HG02840 (cell line): Measurements from ENCODE around the gene ITGA8.

ENCODE experiments used
- ATAC-seq: cut with Tn5 transposase; IDR thresholded peaks from one replicate; pipeline ENCODE4 v1.9.1; 2021; ENCODE audit warnings: mild to moderate bottlenecking, moderate library complexity, moderate number of reproducible peaks; ENCODE audit not compliant: unreplicated experiment, low FRiP score

ITGA8 gene

DNA sequence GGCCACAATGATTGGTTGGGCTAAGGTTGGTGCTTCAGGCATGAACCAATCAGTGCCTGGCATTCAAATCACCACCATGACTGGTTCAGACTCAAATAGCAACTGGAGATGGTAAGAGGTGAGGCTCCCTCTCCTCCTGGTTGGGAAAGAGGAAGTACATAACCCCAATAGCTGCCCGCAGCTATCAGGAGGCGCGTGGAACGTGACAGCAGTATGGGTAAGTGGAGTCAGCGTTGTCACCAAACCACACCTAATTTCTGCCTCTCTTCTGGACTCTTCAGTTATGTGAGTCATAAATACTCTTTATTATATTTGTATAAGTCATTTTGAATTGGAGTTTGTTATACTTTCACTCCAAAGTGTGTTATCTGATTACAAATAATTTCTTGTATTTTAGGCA lies 17.9 kb upstream of the ITGA8 start:
- ATAC-seq = no peak

- no peak for ATAC-seq
Observed at GRCh38 chr10:15735763-15736162, 16.0 kb upstream of the ITGA8 start.

DNA sequence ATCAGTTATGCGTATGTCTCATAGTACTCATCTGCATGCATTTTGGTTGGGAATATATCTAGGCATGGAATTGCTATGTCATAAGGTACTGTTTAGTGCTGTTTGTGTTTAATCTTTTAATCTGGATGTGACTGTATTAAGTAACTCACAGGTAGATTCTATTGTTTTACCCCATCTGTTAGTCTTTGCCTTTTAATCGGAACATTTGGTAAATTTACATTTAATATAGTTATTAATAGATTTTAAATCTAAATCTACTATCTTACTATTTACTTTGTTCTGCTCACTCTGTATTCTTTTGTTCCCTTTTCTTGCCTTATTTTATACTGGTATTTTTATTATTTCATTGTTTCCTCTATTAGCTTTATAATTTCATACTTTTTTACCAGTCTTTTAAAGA lies 10.6 kb upstream of the ITGA8 start:
- ATAC-seq = no peak

DNA sequence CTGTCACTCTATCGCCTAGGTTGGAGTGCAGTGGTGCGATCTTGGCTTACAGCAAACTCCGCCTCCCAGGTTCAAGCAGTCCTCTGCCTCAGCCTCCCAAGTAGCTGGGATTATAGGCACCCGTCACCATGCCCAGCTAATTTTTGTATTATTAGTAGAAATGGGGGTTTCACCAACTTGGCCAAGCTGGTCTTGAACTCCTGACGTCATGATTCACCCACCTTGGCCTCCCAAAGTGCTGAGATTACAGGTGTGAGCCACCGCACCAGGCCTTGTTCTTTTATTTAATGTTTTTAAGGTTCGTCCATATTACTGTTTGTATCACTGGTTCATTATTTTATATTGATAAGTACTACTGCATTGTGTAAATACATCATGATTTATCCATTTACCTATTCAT lies 10.2 kb upstream of the ITGA8 start:
- ATAC-seq = no peak

- no peak for ATAC-seq
Observed at GRCh38 chr10:15726042-15726441, 6.3 kb upstream of the ITGA8 start.

DNA sequence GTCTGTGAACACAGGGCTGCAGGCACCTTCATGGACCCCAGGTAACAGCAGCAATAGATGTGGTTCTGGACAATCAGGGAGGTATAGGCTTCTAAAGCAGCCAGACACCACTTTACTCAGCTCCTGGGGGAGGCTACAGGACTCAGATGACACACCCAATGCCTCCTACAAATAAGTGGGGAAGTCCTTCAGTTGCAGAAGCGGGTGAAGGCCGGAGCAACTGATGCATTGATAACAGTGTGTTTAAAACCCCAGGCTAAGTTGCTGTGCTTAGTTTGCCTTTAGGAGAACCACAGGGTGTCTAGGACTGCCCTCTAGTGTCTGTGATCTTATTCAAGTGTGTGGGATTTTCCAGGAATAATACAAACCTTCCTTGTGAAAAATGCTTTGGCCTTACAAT lies 5.9 kb upstream of the ITGA8 start:
- ATAC-seq = no peak

- no peak for ATAC-seq
Observed at GRCh38 chr10:15724683-15725082, 5.0 kb upstream of the ITGA8 start.

DNA sequence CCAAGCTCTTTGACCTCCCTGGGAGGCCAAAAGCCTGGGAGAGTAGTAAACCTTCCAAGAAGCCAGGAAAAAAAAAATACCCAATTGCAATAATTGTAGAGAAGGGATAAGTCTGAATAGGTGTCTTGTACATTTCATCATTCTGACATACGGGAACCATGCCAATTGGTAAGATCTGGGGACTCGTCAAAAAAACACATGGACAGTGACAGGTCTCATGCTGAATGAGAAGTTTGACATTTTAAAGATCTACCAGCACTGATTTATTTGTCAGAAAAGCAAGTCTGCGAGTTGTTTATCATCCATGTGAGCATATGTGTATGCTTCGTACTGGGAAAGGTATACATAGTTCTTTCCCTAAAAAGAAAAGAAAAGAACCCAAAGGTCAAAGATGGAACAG lies 4.1 kb upstream of the ITGA8 start:
- no peak for ATAC-seq

- ATAC-seq = no peak
Observed at GRCh38 chr10:15720635-15721287, 1.0 kb upstream of the ITGA8 start.

DNA sequence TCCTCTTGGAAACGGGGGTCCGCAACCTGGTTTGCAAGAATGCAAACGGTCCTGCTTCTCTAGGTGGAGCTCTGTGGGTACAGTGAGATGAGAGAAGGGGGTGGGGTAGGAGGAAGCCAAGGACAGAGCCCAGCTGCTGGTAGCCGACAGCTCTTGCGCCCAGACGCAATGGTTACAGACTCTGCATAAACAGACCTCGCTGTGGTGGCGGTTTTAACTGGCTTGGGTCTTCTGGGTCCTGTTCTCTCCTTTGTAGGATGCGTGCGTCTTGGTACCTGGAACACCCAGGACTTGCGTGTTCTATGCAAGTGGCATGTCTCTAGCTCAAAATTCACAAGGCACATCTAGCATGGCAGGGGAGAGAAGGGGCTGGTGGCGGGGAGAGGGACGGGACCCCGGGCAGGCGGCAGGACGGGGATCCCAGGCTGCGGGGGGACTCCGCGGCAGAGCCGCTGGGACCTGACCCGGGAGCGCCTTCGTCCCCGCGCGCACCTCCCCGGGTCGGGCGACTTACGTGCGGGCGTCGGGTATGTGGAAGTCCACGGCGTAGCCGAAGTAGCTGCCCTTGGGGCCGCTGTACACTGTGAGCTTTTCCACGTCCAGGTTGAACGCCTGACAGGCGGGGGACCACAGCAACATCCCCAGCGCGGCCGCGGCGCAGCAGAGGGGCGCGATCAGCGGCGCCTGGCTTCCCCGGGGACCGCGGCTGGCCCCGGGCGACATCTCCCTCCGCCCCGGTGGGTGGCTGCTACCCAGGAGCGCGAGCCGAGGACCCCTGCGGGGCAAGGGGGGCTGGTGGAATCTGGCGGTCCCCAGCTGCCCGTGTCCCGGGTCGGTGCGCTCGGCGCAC lies 448 bp downstream of the ITGA8 start:
- ATAC-seq = no peak

DNA sequence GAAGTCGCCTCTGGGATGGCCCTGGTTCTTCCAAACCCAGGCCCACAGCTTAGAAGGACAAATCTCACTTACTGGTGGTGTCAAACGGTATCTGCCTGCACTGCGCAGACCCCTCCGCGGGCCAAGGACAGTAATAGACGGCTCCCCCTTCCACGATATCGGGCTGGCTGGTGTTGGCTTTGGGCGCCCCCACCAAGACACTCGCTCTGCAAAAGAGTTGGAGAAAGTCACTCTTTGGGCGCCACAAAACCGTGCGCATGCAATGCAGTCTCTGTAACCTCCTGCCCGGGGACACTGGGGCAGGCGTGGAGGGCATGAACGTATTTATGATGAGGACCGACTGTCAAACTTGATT lies 1.1 kb downstream of the ITGA8 start:
- no peak for ATAC-seq

- ATAC-seq = no peak
Observed at GRCh38 chr10:15715619-15716227, 4.0 kb downstream of the ITGA8 start.

DNA sequence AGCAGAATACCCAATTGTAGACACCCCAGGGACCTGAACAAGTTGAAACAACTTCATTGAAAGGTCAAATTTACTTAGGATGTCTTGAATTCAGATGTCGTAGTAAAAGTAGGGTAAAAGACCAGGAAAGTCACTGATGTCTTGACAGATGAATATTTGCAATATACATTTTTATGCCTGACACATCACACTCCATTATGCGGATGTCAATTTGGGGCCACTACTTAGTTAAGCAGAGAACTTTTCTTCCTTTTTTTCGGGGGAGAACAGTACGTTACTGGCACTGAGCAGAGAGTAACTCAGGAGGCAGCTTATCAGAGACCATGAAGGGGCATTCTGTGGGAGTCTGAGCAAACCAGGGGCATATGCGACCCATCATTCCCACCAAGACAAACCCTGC lies 4.9 kb downstream of the ITGA8 start:
- ATAC-seq = no peak

DNA sequence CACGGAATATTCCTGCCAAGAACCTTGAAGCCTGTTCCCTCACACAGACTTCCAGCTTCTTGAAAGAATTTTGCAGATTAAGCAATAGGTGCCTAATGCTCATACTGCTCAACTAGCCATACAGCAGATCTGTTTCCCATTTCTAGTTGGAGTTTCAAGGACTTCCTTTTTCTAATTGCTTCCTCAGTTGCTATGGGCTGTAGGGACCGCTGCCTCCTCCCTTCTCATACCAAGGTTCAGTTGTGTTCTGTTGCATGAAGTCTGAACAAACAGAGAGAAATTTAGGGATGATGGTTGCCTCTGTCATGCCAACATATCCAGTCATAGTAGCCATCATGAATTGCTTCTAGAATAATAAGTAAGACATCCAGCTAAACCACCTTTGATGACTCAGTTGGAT lies 6.8 kb downstream of the ITGA8 start:
- ATAC-seq = no peak

GRCh38 chr10:15710455-15710854 lies 9.3 kb downstream of the ITGA8 start:
- ATAC-seq = no peak

DNA sequence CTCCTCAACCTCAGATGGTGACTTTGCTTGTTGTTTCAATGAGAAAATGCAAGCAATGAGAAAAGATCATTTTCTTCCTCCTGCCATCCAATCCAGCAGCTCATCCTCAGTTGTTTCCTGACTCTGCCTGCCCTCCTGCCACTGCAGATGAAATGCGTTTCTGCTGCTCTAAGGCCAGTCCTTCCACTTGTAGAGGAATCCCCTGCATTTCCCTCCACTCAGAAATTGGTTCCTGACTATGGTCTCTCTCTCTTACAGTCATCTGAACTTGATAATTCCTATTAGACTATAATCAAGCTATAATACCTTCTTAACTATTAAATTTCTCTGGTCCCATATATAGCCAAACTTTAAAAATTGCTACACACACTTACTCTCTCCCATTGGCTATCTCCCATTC lies 14.4 kb downstream of the ITGA8 start:
- no peak for ATAC-seq

DNA sequence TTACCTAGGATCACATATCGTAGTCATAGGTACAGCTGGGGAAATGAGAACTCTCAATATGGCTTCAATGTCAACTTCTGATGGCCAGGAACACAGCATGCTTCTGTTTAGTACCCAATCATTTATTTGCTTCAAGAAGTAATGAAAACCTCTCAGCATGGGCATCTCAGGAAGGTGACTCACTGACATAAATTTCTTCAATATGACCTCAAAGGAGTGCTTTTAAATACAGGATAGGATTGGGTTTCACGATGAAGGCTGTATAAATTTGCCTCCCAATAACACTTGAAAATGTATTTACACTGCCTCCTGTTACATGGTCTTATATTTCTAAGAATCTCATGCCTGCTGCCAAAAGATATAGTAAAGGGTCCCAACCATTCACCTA lies 15.1 kb downstream of the ITGA8 start:
- no peak for ATAC-seq

- ATAC-seq = no peak
Observed at GRCh38 chr10:15703944-15704580, 15.7 kb downstream of the ITGA8 start.

DNA sequence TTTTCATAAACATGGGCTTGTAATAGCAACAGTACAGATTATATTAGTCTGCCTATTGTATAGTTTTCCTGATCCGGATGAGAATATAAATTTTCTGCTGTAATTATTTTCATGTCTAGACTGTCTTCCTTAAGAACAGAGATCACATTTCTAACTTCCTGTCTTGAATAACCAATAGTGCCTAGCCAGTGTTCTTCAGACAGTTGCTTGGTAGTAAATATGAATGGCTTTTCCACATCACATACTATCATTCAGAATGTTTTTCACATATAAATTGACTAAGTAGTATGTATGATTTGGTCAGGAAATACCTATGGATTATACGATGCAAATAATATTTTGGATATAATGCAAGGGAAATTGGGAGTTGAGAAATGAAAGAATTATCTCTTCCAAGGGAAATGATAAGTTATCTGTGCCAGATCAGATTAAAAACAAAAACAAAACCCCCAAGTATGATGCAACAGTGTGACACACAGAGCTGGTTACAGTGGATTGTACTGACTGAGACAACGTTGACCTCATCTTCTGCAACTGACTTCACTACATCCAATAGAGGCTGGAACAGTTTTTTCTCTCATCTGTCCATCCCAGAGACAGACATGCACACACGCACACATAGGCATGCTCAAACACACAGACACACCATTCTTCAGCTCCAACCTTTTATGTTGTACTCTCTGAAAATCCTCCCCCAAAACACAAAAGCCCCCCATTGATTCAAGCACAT lies 16.4 kb downstream of the ITGA8 start:
- ATAC-seq = no peak

- ATAC-seq = no peak
Observed at GRCh38 chr10:15700078-15700674, 19.5 kb downstream of the ITGA8 start.
